Measurements from ENCODE around the gene SPTBN1. TPM values are rescaled to one million over a fixed set of nuclear protein-coding genes. Genes with fewer than 3 reads are reported as not detected.

The SPTBN1 gene
- total and polyA plus RNA-seq, 2 donors (not counting 3 experiments of a cell fraction or from before 2014, with no cell fraction given), result 63.3 to 320 TPM

GRCh38 chr2:54716375-54716774 is 260.2 kb downstream of the SPTBN1 start:
- Histone ChIP-seq H3K4me2 (ENCODE audit: insufficient read depth, low read length) (no peak overlapping the region), H3K4me3 (replicated peaks in 1 of 3; ENCODE audit: insufficient read depth in 1 of 3, low read depth in 1 of 3, low read length in 3 of 3) (no peak overlapping the region), H3K9ac (replicated peaks; ENCODE audit: extremely low read depth, insufficient read depth, low read length) (no peak overlapping the region), H3K27ac (ENCODE audit: insufficient read depth, low read depth, low read length) (no peak overlapping the region), H2AFZ (ENCODE audit: low read depth, low read length) (no peak overlapping the region), H3K79me2 (ENCODE audit: control insufficient read depth, insufficient read depth, low read length) (no peaks in the 10 kb centered on the region), H3K36me3 (ENCODE audit: control insufficient read depth in 2 of 2, extremely low read depth in 1 of 2, insufficient read depth in 2 of 2, low read length in 2 of 2) (no peaks in the 10 kb centered on the region), H3K9me1 (replicated peaks; ENCODE audit: control insufficient read depth, extremely low read depth, insufficient read depth, low read length) (no peaks in the 10 kb centered on the region), H4K20me1 (replicated peaks; ENCODE audit: control insufficient read depth, extremely low read depth, insufficient read depth, low read length) (no peaks in the 10 kb centered on the region), H3K27me3 (ENCODE audit: control insufficient read depth in 2 of 2, insufficient read depth in 2 of 2, low read length in 2 of 2) (peaks cover 8 to 13% of the 10 kb centered on the region in 2 experiments), H3K9me3 (replicated peaks; ENCODE audit: control insufficient read depth, insufficient read depth, low read length) (no peaks in the 10 kb centered on the region), H3K4me1 (ENCODE audit: control insufficient read depth, extremely low read depth, insufficient read depth, low read length) (no peaks in the 10 kb centered on the region)
- dilution Hi-C loops (cut with MboI; ENCODE audit: extremely low pct_ligation_motif_present, low sequenced_read_pairs), result no loop called here
- CTCF ChIA-PET, result interaction anchor here (0.6 to 1.3 kb wide), 2 partner anchors 27 to 121 kb away, joined by 3 read pairs; no protein-coding TSS in a partner anchor
- BruUV-seq (replicated peaks), result no TSS peak
- TF ChIP-seq CTCF (IDR thresholded peaks at IDR 0.05; ENCODE audit: extremely low read depth in 1 of 2, insufficient read depth in 1 of 2, low read depth in 1 of 2, low read length in 2 of 2) (no peak), EZH2 (IDR thresholded peaks at IDR 0.05; ENCODE audit: borderline replicate concordance, low read depth, low read length, severe bottlenecking) (no peak), MAX (IDR thresholded peaks at IDR 0.05; ENCODE audit: insufficient read depth, insufficient read length) (no peak), GATA2 (IDR thresholded peaks at IDR 0.05; ENCODE audit: insufficient read depth, insufficient read length, low read depth, low read length) (no peak), JUN (IDR thresholded peaks at IDR 0.05; ENCODE audit: borderline replicate concordance, insufficient read depth, insufficient read length, low read depth) (no peak), POLR2A (IDR thresholded peaks at IDR 0.05; ENCODE audit: low read depth, low read length) (no peak), MYC (IDR thresholded peaks at IDR 0.05; ENCODE audit: low read depth, low read length) (no peak), FOS (IDR thresholded peaks at IDR 0.05; ENCODE audit: borderline replicate concordance, insufficient read depth, low read length) (no peak), POLR2AphosphoS5 (IDR thresholded peaks at IDR 0.05; ENCODE audit: insufficient read depth, low read depth, low read length) (no peak)
- DNase-seq (ENCODE audit: low read depth, low spot score), result no peak
- POLR2A ChIA-PET, result no interaction called here
- FAIRE-seq, result no peak
- intact Hi-C loops (cut with micrococcal nuclease), result no loop called here
